NAMALWA (cell line): ENCODE data around the gene VAV1.
"Not testable (repeated sequence)": the region's sequence is repeated elsewhere in the genome, so short reads cannot be mapped to it uniquely, and the experiment has no call there.

Experiments used
- DNase-seq: peaks from one replicate; pipeline ENCODE4 v3.0.0-alpha.2; 2015; ENCODE audit warnings: low spot score

VAV1 gene

GRCh38 chr19:6790194-6791128, 18.0 kb downstream of the VAV1 start:
- DNase-seq = no peak

DNA sequence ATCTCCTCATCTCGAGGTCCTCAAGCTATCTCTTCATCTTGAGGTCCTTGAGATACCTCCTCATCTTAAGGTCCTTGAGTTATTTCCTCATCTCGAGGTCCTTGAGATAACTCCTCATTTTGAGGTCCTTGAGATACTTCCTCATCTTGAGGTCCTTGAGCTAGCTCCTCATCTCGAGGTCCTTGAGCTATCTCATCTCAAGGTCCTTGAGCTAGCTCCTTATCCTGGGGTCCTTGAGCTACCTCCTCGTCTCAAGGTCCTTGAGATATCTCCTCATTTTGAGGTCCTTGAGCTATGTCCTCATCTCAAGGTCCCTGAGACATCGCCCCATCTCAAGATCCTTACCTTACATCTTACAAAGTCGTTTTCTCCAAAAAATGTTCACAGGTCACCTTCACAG, 18.7 kb downstream of the VAV1 start:
- no peak for DNase-seq

DNA sequence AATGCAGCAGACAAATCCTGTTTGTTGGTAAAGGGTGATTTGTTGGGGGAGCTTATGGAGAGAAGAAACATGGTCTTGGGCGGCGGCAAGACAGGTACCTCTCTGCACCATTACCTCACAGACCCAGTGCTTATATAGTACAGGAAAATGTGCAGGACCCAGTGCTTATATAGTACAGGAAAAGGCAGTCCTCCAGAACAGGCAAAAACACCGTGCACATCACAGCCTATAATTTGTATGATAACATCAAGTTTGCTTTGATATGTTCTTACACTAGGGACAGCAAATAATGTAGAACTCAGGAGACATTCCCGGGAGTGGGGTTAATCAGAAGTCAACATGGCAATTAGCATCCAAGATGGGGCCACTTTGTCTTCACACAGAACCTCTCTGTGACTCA, 20.9 kb downstream of the VAV1 start:
- DNase-seq = no peak

GRCh38 chr19:6793973-6794372, 21.5 kb downstream of the VAV1 start:
- no peak for DNase-seq

- DNase-seq = no peak
Observed at GRCh38 chr19:6794686-6795431, 22.4 kb downstream of the VAV1 start.

- no peak for DNase-seq
Observed at GRCh38 chr19:6796278-6796677, 23.8 kb downstream of the VAV1 start.

DNA sequence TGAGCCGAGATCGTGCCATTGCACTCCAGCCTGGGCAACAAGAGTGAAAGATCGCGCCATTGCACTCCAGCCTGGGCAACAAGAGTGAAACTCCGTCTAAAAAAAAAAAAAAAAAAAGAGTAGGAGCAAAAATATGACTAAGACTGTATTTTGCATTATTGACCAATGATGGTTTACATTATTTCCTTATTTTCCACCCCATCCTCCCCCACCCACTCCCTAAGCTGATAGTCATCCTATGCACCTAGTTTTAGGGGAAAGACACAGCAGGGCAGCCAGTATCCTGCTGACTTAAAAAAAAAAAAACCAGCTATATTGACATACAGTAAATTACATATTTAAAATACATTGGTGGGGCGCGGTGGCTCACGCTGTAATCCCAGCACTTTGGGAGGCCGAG, 25.1 kb downstream of the VAV1 start:
- no peak for DNase-seq

DNA sequence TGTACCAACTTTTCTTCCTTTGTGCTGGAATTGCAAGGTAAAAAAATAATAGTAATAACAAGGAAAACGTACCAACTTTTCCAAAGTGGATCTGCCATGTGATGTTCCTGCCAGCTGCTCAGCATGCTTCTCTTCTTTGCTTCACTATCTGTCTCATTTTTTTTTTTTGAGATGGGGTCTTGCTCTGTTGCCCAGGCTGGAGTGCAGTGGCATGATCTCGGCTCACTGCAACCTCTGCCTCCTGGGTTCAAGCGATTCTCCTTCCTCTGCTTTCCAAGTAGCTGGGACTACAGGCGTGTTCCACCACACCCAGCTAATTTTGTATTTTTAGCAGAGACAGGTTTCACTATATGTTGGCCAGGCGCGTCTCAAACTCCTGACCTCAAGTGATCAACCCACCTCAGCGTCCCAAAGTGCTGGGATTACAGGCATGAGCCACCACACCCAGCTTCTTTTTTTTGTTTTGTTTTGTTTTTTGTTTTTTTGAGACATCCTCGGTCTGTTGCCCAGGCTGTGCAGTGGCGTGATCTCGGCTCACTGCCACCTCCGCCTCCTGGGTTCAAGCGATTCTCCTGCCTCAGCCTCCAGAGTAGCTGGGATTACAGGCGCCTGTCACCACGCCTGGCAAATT, 27.8 kb downstream of the VAV1 start:
- DNase-seq = not testable (repeated sequence)

DNA sequence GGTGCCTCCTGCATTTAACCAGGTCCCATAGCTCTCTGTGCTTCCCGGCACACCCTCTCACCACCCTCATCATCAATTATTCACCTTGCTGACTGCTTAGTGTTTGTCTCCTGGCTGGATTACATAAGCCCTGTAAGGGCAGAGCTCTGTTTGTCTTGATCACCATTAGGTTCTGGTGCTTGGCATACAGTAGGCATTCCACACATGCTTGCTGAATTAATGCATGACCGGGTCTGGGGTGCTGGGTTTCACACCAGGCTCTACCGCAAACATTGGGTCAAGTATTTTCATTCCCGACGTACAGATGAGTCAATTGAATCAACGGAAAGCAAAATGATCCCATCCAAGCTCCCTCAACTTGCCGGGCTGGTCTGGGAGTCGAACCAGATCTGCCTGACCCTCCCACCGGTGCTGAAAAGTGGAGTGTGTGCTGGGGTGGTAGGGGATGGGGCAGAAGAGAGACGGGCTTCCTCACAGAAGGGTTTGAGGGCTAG, 28.5 kb downstream of the VAV1 start:
- peak; percentile 20 for DNase-seq

- DNase-seq = peak; percentile 92
Observed at GRCh38 chr19:6801485-6802086, 29.1 kb downstream of the VAV1 start.

GRCh38 chr19:6802336-6803035, 30.0 kb downstream of the VAV1 start:
- peak; percentile 87 for DNase-seq

DNA sequence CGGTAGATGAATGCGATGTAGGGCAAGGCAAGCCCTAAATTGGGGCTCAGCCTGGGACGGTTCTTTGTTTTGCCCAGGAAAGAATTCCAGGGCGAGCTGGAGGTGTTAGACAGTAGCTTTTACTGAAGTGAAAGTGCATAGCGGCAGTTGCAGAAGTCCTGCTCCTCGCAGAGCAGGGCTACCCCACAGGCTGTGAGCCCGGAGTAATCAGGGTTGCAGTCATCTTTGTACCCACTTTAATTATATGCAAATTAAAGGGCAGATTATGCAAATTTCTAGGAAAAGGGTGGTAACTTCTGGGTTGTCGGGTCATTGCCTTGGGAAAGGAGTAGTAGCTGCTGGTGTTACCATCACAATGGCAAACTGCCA, 30.5 kb downstream of the VAV1 start:
- DNase-seq = peak; percentile 79

- peak; percentile 67 for DNase-seq
Observed at GRCh38 chr19:6806488-6806887, 34.0 kb downstream of the VAV1 start.

- no peak for DNase-seq
Observed at GRCh38 chr19:6807291-6807690, 34.8 kb downstream of the VAV1 start.

DNA sequence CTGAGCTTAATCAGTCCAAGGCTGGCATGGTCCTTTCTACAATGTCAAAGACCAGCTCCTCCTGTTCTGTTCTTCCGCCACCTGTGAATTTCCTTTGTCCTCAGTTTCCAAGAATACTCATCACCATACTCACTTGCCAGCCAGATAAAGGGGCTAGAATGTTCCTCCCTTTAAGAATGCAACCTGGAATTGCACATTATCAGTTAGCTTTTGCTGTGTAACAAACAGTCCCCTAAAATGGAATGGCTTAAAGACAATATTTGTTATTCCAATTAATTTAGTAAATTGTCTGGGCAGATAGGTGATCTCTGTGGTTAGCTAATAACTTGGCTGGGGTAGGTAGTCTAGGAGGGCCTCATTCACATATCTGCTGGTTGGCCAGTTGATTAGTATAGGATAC, 36.0 kb downstream of the VAV1 start:
- no peak for DNase-seq

- no peak for DNase-seq
Observed at GRCh38 chr19:6809262-6809661, 36.8 kb downstream of the VAV1 start.

- no peak for DNase-seq
Observed at GRCh38 chr19:6811378-6811777, 38.9 kb downstream of the VAV1 start.

GRCh38 chr19:6811906-6812305, 39.4 kb downstream of the VAV1 start:
- DNase-seq = peak; percentile 62

DNA sequence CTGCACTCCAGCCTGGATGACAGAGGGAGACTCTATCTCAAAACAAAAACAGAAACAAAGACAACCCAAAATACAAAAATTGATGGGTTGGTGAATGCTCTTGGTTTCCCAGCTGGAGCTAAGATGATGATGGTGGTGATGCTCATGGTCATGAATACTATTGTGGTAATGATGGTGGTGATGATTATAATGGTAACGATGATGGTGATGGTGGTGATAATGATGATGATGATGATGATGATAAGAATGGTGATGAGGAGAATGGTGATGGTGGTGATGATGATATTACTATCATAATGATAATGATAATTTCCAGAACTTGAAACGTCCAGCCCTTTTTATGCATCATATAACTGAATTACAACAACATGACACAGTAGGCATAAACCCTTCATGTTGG, 40.1 kb downstream of the VAV1 start:
- DNase-seq = no peak

- no peak for DNase-seq
Observed at GRCh38 chr19:6813659-6814058, 41.2 kb downstream of the VAV1 start.

GRCh38 chr19:6817179-6817578, 44.7 kb downstream of the VAV1 start:
- no peak for DNase-seq

GRCh38 chr19:6818246-6818645, 45.7 kb downstream of the VAV1 start:
- no peak for DNase-seq
